NCI-H187 treated with DMSO at 0.1 percent for 48 hours (cell line): ENCODE results near the gene METRN.

Source experiments
- DNase-seq: peaks from one replicate; lab custom pipeline; 2025; lab: John Stamatoyannopoulos, UW

Gene METRN

GRCh38 chr16:760065-760464 is 45.1 kb downstream of the METRN start:
- DNase-seq = no peak

- DNase-seq = no peak
Measured at GRCh38 chr16:760545-761343, 45.8 kb downstream of the METRN start, which contains the start of gene MSLN. MSLN (plus strand) TSS chr16:760734; CDS start chr16:762681, 1,947 bp downstream.

GRCh38 chr16:761625-762513 is 47.0 kb downstream of the METRN start:
- DNase-seq = no peak

- DNase-seq = no peak
Measured at GRCh38 chr16:762595-763268, 47.8 kb downstream of the METRN start.

- no peak for DNase-seq
Measured at GRCh38 chr16:763369-764183, 48.7 kb downstream of the METRN start.

GRCh38 chr16:764184-764750 is 49.3 kb downstream of the METRN start:
- no peak for DNase-seq

GRCh38 chr16:764848-765487 is 50.0 kb downstream of the METRN start:
- DNase-seq = no peak

- no peak for DNase-seq
Measured at GRCh38 chr16:765488-765865, 50.6 kb downstream of the METRN start.

GRCh38 chr16:766008-766819 is 51.3 kb downstream of the METRN start:
- DNase-seq = no peak

- DNase-seq = no peak
Measured at GRCh38 chr16:766820-767640, 52.1 kb downstream of the METRN start.

- DNase-seq = no peak
Measured at GRCh38 chr16:767743-768235, 52.9 kb downstream of the METRN start.

GRCh38 chr16:768428-768827 is 53.5 kb downstream of the METRN start:
- DNase-seq = no peak
